Neural crest cell (in vitro differentiated cells): ENCODE data around the gene NTSR2. TPM values are rescaled to one million over a fixed set of nuclear protein-coding genes. Genes with fewer than 3 reads are reported as not detected.

Experiments
- DNase-seq: peaks from one replicate; pipeline ENCODE4 v3.0.0; 2021; ENCODE audit warnings: low read depth, mixed read lengths, low spot score
- H3K27ac Mint-ChIP-seq: one replicate; pipeline ENCODE4 v1.8.0; 2021; ENCODE audit warnings: mild to moderate bottlenecking, mixed read lengths; ENCODE audit not compliant: unreplicated experiment
- H3K27me3 Mint-ChIP-seq: 2 replicates; pipeline ENCODE4 v1.8.0; 2021; ENCODE audit warnings: low read depth, mild to moderate bottlenecking, mixed read lengths
- H3K36me3 Mint-ChIP-seq: 2 replicates; pipeline ENCODE4 v1.8.0; 2021; ENCODE audit warnings: low read depth, mild to moderate bottlenecking, mixed read lengths
- H3K4me1 Mint-ChIP-seq: 2 replicates; pipeline ENCODE4 v1.8.0; 2021; ENCODE audit warnings: mixed read lengths
- H3K4me3 Mint-ChIP-seq: one replicate; pipeline ENCODE4 v1.8.0; 2021; ENCODE audit warnings: mild to moderate bottlenecking, mixed read lengths
- H3K9me3 Mint-ChIP-seq: 2 replicates; pipeline ENCODE4 v1.8.0; 2021; ENCODE audit warnings: mixed read lengths
- total RNA-seq: library from RNA; stranded (reverse); gene quantifications from 2 replicates; pipeline ENCODE4 v1.2.1, GENCODE V29; 2021
- TF ChIP-seq, protein P1 (sequence below): fragments of 200-600 bp; sonication (generic); conservative IDR thresholded peaks from 2 replicates; pipeline ENCODE4 v1.5.0; 2021; ENCODE audit warnings: antibody characterized with exemption, mild to moderate bottlenecking

NTSR2 gene
- total RNA-seq, 1 donor from 2014 or later, result not detected

DNA sequence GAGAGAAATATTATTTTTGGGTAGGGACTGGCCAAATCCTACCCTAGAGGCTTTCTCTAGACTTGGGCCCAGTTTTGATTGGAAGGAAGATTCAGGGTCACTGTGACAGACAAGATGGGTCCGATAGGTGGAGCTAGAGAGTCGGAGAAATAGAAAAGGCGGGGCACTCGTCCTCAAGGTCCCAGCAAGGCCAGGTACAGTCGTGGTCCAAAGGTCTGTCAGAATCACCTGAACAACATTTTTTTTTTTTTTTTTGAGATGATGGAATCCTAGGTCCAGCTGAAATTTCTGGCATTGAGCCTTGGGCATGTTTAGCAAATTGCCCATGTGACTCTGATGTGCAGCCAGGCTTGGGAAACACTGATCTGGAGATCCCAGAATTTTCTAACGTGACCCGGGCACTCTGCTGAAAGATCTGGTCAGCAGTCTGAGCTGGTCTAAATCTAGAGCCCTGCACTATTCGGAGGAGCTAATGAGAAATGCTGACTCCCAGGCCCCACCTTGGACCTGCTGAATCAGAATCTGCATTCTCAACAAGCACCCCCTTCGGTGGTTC is 23.0 kb upstream of the NTSR2 start:
- H3K4me1 Mint-ChIP-seq, result peaks cover 23% of the 10 kb centered on the region
- TF ChIP-seq, protein P1, sequence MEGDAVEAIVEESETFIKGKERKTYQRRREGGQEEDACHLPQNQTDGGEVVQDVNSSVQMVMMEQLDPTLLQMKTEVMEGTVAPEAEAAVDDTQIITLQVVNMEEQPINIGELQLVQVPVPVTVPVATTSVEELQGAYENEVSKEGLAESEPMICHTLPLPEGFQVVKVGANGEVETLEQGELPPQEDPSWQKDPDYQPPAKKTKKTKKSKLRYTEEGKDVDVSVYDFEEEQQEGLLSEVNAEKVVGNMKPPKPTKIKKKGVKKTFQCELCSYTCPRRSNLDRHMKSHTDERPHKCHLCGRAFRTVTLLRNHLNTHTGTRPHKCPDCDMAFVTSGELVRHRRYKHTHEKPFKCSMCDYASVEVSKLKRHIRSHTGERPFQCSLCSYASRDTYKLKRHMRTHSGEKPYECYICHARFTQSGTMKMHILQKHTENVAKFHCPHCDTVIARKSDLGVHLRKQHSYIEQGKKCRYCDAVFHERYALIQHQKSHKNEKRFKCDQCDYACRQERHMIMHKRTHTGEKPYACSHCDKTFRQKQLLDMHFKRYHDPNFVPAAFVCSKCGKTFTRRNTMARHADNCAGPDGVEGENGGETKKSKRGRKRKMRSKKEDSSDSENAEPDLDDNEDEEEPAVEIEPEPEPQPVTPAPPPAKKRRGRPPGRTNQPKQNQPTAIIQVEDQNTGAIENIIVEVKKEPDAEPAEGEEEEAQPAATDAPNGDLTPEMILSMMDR, result peak; percentile 83
- H3K4me3 Mint-ChIP-seq, result no peak overlapping the region
- no peaks in the 10 kb centered on the region for H3K9me3 Mint-ChIP-seq
- H3K27me3 Mint-ChIP-seq, result peaks cover 3% of the 10 kb centered on the region
- no peaks in the 10 kb centered on the region for H3K36me3 Mint-ChIP-seq
- peak; percentile 72 for DNase-seq
- no peak overlapping the region for H3K27ac Mint-ChIP-seq

DNA sequence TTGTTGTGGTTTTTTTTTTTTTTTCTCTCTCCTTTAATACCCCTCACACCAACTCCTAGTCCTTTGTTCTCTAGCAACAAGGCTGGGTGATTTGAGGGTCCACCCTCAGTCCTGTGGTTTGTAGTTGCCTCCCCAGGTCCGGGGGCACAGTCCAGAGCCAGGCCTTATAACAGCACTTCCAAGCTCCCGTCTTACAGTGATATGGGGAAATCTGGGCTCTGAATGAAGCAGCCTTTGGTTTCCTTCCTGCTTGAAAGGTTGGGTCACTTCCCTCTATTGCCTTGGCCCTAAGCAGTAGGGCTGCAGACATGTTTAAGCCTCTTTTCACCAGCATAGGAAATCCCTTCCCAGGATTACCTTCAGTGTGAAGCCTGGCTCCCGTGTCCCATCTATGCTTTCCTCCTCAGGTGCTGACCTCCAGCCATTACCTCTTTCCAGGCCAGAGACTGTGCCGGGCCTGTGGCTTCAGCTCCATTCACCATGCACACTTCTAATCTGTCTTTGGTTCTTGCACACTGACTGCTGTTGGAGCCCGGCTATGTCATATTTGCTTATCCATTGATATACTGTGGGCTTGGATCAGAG is 21.2 kb upstream of the NTSR2 start:
- TF ChIP-seq, protein P1, result no peak
- Mint-ChIP-seq H3K36me3 (no peaks in the 10 kb centered on the region), H3K4me1 (peaks cover 14% of the 10 kb centered on the region), H3K27me3 (peaks cover 8% of the 10 kb centered on the region), H3K9me3 (no peaks in the 10 kb centered on the region), H3K4me3 (no peak overlapping the region), H3K27ac (no peak overlapping the region)
- DNase-seq, result no peak

DNA sequence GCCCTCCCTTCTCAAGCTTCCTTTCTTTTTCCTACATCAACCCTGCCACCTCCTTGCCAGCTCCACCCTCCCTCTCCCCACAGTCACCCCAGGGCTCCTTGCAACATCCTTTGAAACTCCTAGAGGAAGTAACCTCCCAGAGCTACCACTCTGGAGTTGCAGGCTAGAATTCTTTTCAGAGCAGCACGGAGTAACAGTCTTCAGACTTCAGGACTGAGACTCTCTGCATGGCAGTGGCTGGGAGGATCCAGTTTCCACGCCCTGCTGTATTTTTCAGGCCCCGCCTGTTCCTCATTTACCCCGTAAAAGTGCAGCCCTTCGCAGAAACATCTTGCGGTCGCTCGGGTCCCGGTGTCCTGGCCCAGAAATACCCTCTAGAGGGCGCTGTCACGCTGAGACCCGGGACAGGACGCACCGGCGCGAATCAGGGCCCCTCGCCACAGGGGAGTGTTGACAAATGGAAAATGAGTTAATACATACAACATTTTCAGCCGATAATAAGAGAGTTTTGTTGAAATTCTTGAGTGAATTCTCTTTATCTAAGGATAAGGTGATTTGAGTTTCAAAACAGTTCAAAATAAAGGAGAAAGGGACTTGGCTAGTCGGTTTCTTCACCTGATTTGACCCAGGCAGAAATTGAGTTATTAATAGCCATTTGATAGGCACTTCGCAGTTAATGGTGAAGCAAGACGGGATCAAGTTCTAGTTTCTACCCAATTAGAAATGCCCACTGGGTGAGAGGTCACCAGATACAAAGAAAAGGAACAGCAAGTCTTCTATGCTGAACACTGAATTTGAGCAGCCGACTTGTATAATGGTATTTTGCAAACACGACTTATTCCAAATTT is 18.5 kb upstream of the NTSR2 start:
- no peaks in the 10 kb centered on the region for H3K36me3 Mint-ChIP-seq
- H3K9me3 Mint-ChIP-seq, result no peaks in the 10 kb centered on the region
- H3K27me3 Mint-ChIP-seq, result peaks cover 19% of the 10 kb centered on the region
- no peak overlapping the region for H3K4me3 Mint-ChIP-seq
- peaks cover 19% of the 10 kb centered on the region for H3K4me1 Mint-ChIP-seq
- TF ChIP-seq, protein P1, result peak; percentile 96
- H3K27ac Mint-ChIP-seq, result no peak overlapping the region
- DNase-seq, result peak; percentile 90

DNA sequence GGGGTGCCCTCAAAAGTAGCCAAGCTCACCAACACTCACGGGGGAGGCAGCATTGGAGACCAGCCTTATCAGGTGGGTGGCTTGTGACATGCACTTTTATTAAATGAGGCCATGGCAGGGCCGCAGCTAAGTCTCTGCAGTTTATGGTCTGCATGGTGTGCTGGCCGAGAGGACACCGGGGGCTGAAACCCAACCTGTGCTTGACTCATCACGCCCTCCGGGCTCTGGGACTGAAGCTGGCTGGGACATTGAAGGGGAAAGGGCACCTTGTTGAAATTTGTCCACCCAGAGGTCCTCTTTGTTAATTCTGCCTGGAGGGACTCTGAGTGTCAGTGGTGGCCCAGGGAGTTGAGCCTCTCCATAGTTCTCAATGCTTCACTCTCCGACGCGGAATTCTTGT is 17.7 kb upstream of the NTSR2 start:
- no peak overlapping the region for H3K27ac Mint-ChIP-seq
- peaks cover 15% of the 10 kb centered on the region for H3K4me1 Mint-ChIP-seq
- TF ChIP-seq, protein P1, result no peak
- H3K4me3 Mint-ChIP-seq, result no peak overlapping the region
- no peaks in the 10 kb centered on the region for H3K9me3 Mint-ChIP-seq
- H3K27me3 Mint-ChIP-seq, result peaks cover 23% of the 10 kb centered on the region
- no peak for DNase-seq
- no peaks in the 10 kb centered on the region for H3K36me3 Mint-ChIP-seq

DNA sequence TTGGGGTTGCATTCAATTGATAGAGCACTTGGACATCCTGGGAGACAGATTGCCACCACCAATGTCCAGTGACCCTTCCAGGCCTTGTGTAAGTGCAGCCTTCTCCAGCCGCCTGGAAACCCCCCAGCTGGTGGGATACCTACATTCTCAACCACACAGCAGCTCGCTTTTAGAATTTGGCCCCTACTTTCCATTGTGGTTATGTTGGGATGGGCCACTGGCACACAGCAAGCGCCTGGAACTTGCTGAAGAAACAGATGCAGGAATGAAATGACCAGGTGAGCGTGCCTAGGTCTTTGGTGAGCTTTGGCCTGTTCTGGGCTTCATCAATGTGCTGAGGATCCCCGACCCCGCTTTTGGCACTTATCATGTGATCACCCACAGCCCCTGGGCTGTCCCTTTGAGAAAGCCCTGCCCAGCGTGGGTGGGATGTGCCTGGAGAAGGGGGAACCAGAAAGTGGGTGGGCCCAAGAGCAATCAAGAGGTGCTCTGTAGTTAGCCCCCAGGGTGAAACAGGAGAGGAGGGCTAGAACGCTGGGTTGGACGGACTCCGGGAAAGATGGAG is 16.0 kb upstream of the NTSR2 start:
- Mint-ChIP-seq H3K27ac (peak overlapping the region; percentile 9), H3K36me3 (no peaks in the 10 kb centered on the region), H3K4me3 (no peak overlapping the region), H3K9me3 (no peaks in the 10 kb centered on the region), H3K4me1 (peaks cover 27% of the 10 kb centered on the region), H3K27me3 (peaks cover 23% of the 10 kb centered on the region)
- TF ChIP-seq, protein P1, result no peak
- DNase-seq, result no peak
